Smooth muscle cell (in vitro differentiated cells): ENCODE results near the gene ZG16B. TPM values are rescaled to one million over a fixed set of nuclear protein-coding genes. Genes with fewer than 3 reads are reported as not detected.

ENCODE experiments used
- DNase-seq: peaks from one replicate; lab custom pipeline; 2025; ENCODE audit not compliant: unreplicated experiment; lab: John Stamatoyannopoulos, UW
- H2AFZ ChIP-seq: fragments of 200-600 bp; sonication (generic); 2 replicates; pipeline ENCODE4 v1.6.0; 2016; ENCODE audit warnings: antibody characterized with exemption, low read depth, mild to moderate bottlenecking
- H3F3A ChIP-seq: fragments of 200-600 bp; sonication (generic); 2 replicates; pipeline ENCODE4 v1.6.0; 2017; ENCODE audit warnings: antibody characterized with exemption, low read depth
- H3K27ac ChIP-seq: fragments of 200-600 bp; sonication (generic); 2 replicates; pipeline ENCODE4 v1.5.1; 2016; ENCODE audit warnings: low read depth, mild to moderate bottlenecking
- H3K27me3 ChIP-seq: fragments of 200-600 bp; sonication (generic); 2 replicates; pipeline ENCODE4 v1.6.1; 2016; ENCODE audit warnings: low read depth, mild to moderate bottlenecking
- H3K36me3 ChIP-seq: fragments of 200-600 bp; sonication (generic); 2 replicates; pipeline ENCODE4 v1.5.1; 2016; ENCODE audit warnings: low read depth
- H3K4me1 ChIP-seq: fragments of 200-600 bp; sonication (generic); 2 replicates; pipeline ENCODE4 v1.5.1; 2016; ENCODE audit warnings: low read depth
- H3K4me2 ChIP-seq: fragments of 200-600 bp; sonication (generic); 2 replicates; pipeline ENCODE4 v1.6.0; 2016; ENCODE audit warnings: mild to moderate bottlenecking
- H3K4me3 ChIP-seq: fragments of 200-600 bp; sonication (generic); 2 replicates; pipeline ENCODE4 v1.5.1; 2016; ENCODE audit warnings: mild to moderate bottlenecking
- H3K79me2 ChIP-seq: fragments of 200-600 bp; sonication (generic); 2 replicates; pipeline ENCODE4 v1.6.0; 2016; ENCODE audit warnings: low read depth, mild to moderate bottlenecking
- H3K9ac ChIP-seq: fragments of 200-600 bp; sonication (generic); 2 replicates; pipeline ENCODE4 v1.6.0; 2016; ENCODE audit warnings: low read depth
- H3K9me3 ChIP-seq: fragments of 200-600 bp; sonication (generic); replicated peaks from 2 replicates; pipeline ENCODE4 v1.5.1; 2016; ENCODE audit warnings: low read depth
- H4K20me1 ChIP-seq: fragments of 200-600 bp; sonication (generic); 2 replicates; pipeline ENCODE4 v1.6.0; 2016; ENCODE audit warnings: low read depth
- WGBS: methylation state at CpG from one replicate; pipeline ENCODE4 v1.1.7; 2016; ENCODE audit warnings: low lambda C conversion rate; 5-methylcytosine and 5-hydroxymethylcytosine counted together
- polyA plus RNA-seq: library from polyadenylated mRNA; unstranded; fragments of >200 nt; fragmentation: Nextera tagmentation; extraction: Ambion mirVana; gene quantifications from 2 replicates; pipeline ENCODE4 v1.2.1, GENCODE V29; 2016
- total RNA-seq: library from RNA; depleted of rRNA; stranded (reverse); fragments of >200 nt; gene quantifications from 2 replicates; pipeline ENCODE4 v1.2.3, GENCODE V29; 2014
- TF ChIP-seq, protein P1 (sequence below): fragments of 200-600 bp; sonication (generic); IDR thresholded peaks from 2 replicates; pipeline ENCODE4 v1.5.1; 2017; ENCODE audit warnings: borderline replicate concordance, mild to moderate bottlenecking, antibody characterized with exemption; ENCODE audit not compliant: insufficient read depth, poor library complexity, severe bottlenecking

ZG16B gene
- total and polyA plus RNA-seq, 2 experiments from 2014 or later: not detected

DNA sequence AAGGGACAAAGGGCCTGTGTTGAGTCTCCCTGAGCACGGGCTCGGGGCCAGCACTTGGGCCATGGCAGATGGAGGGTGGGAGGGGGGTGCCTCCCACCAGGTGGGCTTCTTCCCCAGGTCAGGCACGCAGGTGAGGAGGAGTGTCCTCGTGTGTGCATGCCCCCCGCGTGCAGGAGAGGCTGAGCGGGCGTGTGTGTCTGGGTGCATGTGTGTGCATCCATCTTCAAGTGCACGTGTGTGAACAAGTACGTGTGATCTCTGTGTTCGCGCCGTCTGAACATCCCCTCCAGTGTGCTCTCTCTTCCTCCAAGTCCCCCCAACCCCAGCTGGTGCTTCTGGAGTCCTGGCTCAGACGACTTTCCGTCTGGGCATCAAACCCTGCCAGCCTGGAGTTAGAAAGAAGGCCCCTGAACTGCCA lies 2.7 kb upstream of the ZG16B start:
- H2AFZ ChIP-seq: no peak overlapping the region
- no peaks in the 10 kb centered on the region for H3K79me2 ChIP-seq
- TF ChIP-seq, protein P1, sequence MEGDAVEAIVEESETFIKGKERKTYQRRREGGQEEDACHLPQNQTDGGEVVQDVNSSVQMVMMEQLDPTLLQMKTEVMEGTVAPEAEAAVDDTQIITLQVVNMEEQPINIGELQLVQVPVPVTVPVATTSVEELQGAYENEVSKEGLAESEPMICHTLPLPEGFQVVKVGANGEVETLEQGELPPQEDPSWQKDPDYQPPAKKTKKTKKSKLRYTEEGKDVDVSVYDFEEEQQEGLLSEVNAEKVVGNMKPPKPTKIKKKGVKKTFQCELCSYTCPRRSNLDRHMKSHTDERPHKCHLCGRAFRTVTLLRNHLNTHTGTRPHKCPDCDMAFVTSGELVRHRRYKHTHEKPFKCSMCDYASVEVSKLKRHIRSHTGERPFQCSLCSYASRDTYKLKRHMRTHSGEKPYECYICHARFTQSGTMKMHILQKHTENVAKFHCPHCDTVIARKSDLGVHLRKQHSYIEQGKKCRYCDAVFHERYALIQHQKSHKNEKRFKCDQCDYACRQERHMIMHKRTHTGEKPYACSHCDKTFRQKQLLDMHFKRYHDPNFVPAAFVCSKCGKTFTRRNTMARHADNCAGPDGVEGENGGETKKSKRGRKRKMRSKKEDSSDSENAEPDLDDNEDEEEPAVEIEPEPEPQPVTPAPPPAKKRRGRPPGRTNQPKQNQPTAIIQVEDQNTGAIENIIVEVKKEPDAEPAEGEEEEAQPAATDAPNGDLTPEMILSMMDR: no peak
- H3K4me3 ChIP-seq: no peak overlapping the region
- no peak overlapping the region for H3K27ac ChIP-seq
- no peaks in the 10 kb centered on the region for H3K36me3 ChIP-seq
- H3K9me3 ChIP-seq: no peaks in the 10 kb centered on the region
- H3K4me2 ChIP-seq: no peak overlapping the region
- H3K4me1 ChIP-seq: no peaks in the 10 kb centered on the region
- 88% methylated on average over 15 of the region's 15 CpGs for WGBS
- no peak for DNase-seq
- no peak overlapping the region for H3K9ac ChIP-seq
- no peaks in the 10 kb centered on the region for H4K20me1 ChIP-seq
- no peaks in the 10 kb centered on the region for H3K27me3 ChIP-seq
- H3F3A ChIP-seq: no peaks in the 10 kb centered on the region

DNA sequence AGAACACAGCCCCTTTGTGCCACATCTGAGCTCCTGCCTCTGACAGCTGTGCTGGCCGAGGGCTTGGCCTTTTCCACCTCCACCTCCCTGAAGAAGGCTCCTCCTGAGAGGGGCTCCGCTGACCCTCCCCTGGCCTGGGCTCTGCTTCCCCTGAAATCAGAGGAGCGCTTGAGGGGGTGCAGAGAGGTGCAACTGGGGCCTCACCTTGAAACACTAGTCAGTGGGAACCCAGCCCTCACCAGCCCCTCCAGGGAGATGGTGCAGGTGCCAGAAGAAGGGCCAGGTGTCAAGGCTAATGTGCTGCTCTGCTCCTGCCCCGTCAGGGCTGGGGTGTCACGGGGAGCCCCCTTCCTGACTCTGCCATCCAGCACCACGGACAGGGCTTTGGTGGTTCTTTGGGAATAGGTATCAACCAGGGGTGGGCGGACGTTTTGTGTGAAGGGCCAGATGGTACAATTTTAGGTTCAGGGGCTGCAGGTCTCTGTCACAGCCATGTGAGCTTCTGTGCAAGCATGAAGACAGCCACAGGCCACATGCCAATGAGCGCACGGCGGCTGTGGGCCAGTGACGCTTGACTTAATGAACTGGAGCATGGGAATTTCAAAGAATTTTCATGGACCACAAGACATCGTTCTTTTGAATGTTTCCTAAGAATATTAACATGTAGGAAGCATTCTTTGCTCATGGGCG lies 2.1 kb upstream of the ZG16B start:
- Histone ChIP-seq H3K36me3 (no peaks in the 10 kb centered on the region), H3K79me2 (no peaks in the 10 kb centered on the region), H3K4me2 (no peak overlapping the region), H3K27me3 (no peaks in the 10 kb centered on the region), H2AFZ (no peak overlapping the region), H3K27ac (no peak overlapping the region), H4K20me1 (no peaks in the 10 kb centered on the region), H3K4me1 (no peaks in the 10 kb centered on the region), H3K4me3 (no peak overlapping the region), H3F3A (no peaks in the 10 kb centered on the region), H3K9ac (no peak overlapping the region), H3K9me3 (no peaks in the 10 kb centered on the region)
- TF ChIP-seq, protein P1: no peak
- no peak for DNase-seq
- WGBS: 81% methylated on average over 14 of the region's 14 CpGs

DNA sequence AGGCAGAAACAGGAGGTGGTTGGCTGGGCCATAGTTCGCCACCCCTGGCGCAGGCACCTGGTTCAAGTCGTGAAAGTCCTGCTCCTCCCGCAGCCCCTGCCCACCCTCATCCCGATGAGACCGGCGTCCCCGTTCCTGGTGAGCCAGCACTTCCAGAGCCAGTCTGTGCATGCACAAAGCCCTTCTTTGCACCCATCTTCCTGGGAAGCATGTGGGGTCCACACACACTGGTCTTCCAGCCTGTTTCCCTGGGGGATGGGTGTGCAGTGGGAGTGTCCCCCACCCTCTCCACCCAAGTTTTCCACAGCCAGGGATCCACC lies 1.6 kb upstream of the ZG16B start:
- Histone ChIP-seq H3F3A (no peaks in the 10 kb centered on the region), H3K4me3 (no peak overlapping the region), H4K20me1 (no peaks in the 10 kb centered on the region), H3K36me3 (no peaks in the 10 kb centered on the region), H3K4me1 (no peaks in the 10 kb centered on the region), H3K27me3 (no peaks in the 10 kb centered on the region), H3K9me3 (no peaks in the 10 kb centered on the region), H2AFZ (no peak overlapping the region), H3K4me2 (no peak overlapping the region), H3K79me2 (no peaks in the 10 kb centered on the region), H3K27ac (no peak overlapping the region), H3K9ac (no peak overlapping the region)
- TF ChIP-seq, protein P1: no peak
- no peak for DNase-seq
- whole genome bisulfite sequencing: 94% methylated on average over 8 of the region's 8 CpGs

DNA sequence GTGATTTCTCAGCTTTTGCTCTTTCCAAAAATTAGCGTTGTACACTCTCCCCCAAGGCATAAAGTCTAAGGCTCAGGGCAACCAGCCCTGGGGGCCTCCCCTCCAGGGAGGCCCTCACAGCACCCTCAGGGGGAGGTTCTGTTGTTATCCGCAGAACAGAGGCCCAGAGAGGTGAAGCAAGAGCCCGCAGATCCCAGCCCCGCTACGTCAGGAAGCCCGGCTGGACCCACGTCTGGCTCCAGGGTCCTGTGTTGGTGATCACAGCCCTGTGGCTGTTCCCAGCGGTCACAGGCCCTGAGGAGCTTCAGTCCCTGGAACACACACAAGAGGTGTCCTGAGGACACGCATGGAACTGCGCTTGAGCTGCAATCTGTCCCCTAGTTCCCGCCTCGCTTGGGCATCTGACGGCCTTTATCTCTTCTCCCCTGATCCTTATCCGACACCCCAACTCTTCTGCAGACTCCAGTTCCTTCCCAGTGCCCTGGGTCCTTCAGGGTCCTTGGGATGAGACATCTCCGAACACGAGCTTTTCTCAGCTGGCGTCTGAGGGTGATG lies 1.1 kb upstream of the ZG16B start:
- no peak overlapping the region for H2AFZ ChIP-seq
- H3K27me3 ChIP-seq: no peaks in the 10 kb centered on the region
- no peaks in the 10 kb centered on the region for H4K20me1 ChIP-seq
- no peaks in the 10 kb centered on the region for H3F3A ChIP-seq
- no peaks in the 10 kb centered on the region for H3K79me2 ChIP-seq
- no peak for DNase-seq
- H3K4me2 ChIP-seq: no peak overlapping the region
- H3K4me1 ChIP-seq: no peaks in the 10 kb centered on the region
- no peak overlapping the region for H3K9ac ChIP-seq
- H3K9me3 ChIP-seq: no peaks in the 10 kb centered on the region
- H3K4me3 ChIP-seq: no peak overlapping the region
- H3K27ac ChIP-seq: no peak overlapping the region
- no peaks in the 10 kb centered on the region for H3K36me3 ChIP-seq
- 95% methylated on average over 17 of the region's 17 CpGs for WGBS
- TF ChIP-seq, protein P1: no peak
